Measurements from ENCODE around the gene PPM1B.

DNA sequence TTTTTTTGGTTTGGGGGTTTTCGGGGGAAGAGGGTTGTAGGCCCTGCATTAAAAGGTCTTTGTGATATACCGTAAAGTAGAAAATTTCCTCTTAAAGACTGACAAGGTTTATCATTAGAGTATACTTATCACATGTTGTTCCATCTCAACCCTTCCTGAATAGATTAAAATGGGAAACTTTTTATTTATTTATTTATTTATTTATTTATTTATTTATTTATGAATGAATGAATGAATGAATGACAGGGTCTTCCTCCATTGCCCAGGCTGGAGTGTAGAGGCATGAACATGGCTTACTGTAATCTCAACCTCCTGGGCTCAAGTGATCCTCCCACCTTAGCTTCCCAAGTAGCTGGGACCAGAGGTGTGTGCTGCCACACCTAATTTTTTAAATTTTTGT, 58.1 kb downstream of the PPM1B start:
- TF ChIP-seq, protein P1, sequence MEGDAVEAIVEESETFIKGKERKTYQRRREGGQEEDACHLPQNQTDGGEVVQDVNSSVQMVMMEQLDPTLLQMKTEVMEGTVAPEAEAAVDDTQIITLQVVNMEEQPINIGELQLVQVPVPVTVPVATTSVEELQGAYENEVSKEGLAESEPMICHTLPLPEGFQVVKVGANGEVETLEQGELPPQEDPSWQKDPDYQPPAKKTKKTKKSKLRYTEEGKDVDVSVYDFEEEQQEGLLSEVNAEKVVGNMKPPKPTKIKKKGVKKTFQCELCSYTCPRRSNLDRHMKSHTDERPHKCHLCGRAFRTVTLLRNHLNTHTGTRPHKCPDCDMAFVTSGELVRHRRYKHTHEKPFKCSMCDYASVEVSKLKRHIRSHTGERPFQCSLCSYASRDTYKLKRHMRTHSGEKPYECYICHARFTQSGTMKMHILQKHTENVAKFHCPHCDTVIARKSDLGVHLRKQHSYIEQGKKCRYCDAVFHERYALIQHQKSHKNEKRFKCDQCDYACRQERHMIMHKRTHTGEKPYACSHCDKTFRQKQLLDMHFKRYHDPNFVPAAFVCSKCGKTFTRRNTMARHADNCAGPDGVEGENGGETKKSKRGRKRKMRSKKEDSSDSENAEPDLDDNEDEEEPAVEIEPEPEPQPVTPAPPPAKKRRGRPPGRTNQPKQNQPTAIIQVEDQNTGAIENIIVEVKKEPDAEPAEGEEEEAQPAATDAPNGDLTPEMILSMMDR (IDR thresholded peaks at IDR 0.05; ENCODE audit: insufficient read depth, low read length): no peak
- TF ChIP-seq POLR2AphosphoS5 (IDR thresholded peaks at IDR 0.05; ENCODE audit: low read depth) (no peak), GABPA (IDR thresholded peaks at IDR 0.05; ENCODE audit: low read depth) (no peak)
